ENCODE measurements around the gene ABI1.

GRCh38 chr10:26797340-26797739 is 63.4 kb downstream of the ABI1 start:
- TF ChIP-seq, protein P1, sequence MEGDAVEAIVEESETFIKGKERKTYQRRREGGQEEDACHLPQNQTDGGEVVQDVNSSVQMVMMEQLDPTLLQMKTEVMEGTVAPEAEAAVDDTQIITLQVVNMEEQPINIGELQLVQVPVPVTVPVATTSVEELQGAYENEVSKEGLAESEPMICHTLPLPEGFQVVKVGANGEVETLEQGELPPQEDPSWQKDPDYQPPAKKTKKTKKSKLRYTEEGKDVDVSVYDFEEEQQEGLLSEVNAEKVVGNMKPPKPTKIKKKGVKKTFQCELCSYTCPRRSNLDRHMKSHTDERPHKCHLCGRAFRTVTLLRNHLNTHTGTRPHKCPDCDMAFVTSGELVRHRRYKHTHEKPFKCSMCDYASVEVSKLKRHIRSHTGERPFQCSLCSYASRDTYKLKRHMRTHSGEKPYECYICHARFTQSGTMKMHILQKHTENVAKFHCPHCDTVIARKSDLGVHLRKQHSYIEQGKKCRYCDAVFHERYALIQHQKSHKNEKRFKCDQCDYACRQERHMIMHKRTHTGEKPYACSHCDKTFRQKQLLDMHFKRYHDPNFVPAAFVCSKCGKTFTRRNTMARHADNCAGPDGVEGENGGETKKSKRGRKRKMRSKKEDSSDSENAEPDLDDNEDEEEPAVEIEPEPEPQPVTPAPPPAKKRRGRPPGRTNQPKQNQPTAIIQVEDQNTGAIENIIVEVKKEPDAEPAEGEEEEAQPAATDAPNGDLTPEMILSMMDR (IDR thresholded peaks at IDR 0.05) = no peak
- TF ChIP-seq POLR2A (IDR thresholded peaks at IDR 0.05) (no peak), POLR2AphosphoS5 (IDR thresholded peaks at IDR 0.05) (no peak)
